Smooth muscle cell (in vitro differentiated cells): ENCODE measurements around the gene RASAL3. TPM values are rescaled to one million over a fixed set of nuclear protein-coding genes. Genes with fewer than 3 reads are reported as not detected.
"Not testable (repeated sequence)": the region's sequence is repeated elsewhere in the genome, so short reads cannot be mapped to it uniquely, and the experiment has no call there.

Experiments used
- DNase-seq: peaks from one replicate; lab custom pipeline; 2025; ENCODE audit not compliant: unreplicated experiment; lab: John Stamatoyannopoulos, UW
- H2AFZ ChIP-seq: fragments of 200-600 bp; sonication (generic); 2 replicates; pipeline ENCODE4 v1.6.0; 2016; ENCODE audit warnings: antibody characterized with exemption, low read depth, mild to moderate bottlenecking
- H3F3A ChIP-seq: fragments of 200-600 bp; sonication (generic); 2 replicates; pipeline ENCODE4 v1.6.0; 2017; ENCODE audit warnings: antibody characterized with exemption, low read depth
- H3K27ac ChIP-seq: fragments of 200-600 bp; sonication (generic); 2 replicates; pipeline ENCODE4 v1.5.1; 2016; ENCODE audit warnings: low read depth, mild to moderate bottlenecking
- H3K27me3 ChIP-seq: fragments of 200-600 bp; sonication (generic); 2 replicates; pipeline ENCODE4 v1.6.1; 2016; ENCODE audit warnings: low read depth, mild to moderate bottlenecking
- H3K36me3 ChIP-seq: fragments of 200-600 bp; sonication (generic); 2 replicates; pipeline ENCODE4 v1.5.1; 2016; ENCODE audit warnings: low read depth
- H3K4me1 ChIP-seq: fragments of 200-600 bp; sonication (generic); 2 replicates; pipeline ENCODE4 v1.5.1; 2016; ENCODE audit warnings: low read depth
- H3K4me2 ChIP-seq: fragments of 200-600 bp; sonication (generic); 2 replicates; pipeline ENCODE4 v1.6.0; 2016; ENCODE audit warnings: mild to moderate bottlenecking
- H3K4me3 ChIP-seq: fragments of 200-600 bp; sonication (generic); 2 replicates; pipeline ENCODE4 v1.5.1; 2016; ENCODE audit warnings: mild to moderate bottlenecking
- H3K79me2 ChIP-seq: fragments of 200-600 bp; sonication (generic); 2 replicates; pipeline ENCODE4 v1.6.0; 2016; ENCODE audit warnings: low read depth, mild to moderate bottlenecking
- H3K9ac ChIP-seq: fragments of 200-600 bp; sonication (generic); 2 replicates; pipeline ENCODE4 v1.6.0; 2016; ENCODE audit warnings: low read depth
- H3K9me3 ChIP-seq: fragments of 200-600 bp; sonication (generic); replicated peaks from 2 replicates; pipeline ENCODE4 v1.5.1; 2016; ENCODE audit warnings: low read depth
- H4K20me1 ChIP-seq: fragments of 200-600 bp; sonication (generic); 2 replicates; pipeline ENCODE4 v1.6.0; 2016; ENCODE audit warnings: low read depth
- WGBS: methylation state at CpG from one replicate; pipeline ENCODE4 v1.1.7; 2016; ENCODE audit warnings: low lambda C conversion rate; 5-methylcytosine and 5-hydroxymethylcytosine counted together
- polyA plus RNA-seq: library from polyadenylated mRNA; unstranded; fragments of >200 nt; fragmentation: Nextera tagmentation; extraction: Ambion mirVana; gene quantifications from 2 replicates; pipeline ENCODE4 v1.2.1, GENCODE V29; 2016
- total RNA-seq: library from RNA; depleted of rRNA; stranded (reverse); fragments of >200 nt; gene quantifications from 2 replicates; pipeline ENCODE4 v1.2.3, GENCODE V29; 2014
- TF ChIP-seq, protein P1 (sequence below): fragments of 200-600 bp; sonication (generic); IDR thresholded peaks from 2 replicates; pipeline ENCODE4 v1.5.1; 2017; ENCODE audit warnings: borderline replicate concordance, mild to moderate bottlenecking, antibody characterized with exemption; ENCODE audit not compliant: insufficient read depth, poor library complexity, severe bottlenecking

Gene RASAL3
- total and polyA plus RNA-seq, 2 experiments from 2014 or later = 0.24 TPM; not detected in 1

DNA sequence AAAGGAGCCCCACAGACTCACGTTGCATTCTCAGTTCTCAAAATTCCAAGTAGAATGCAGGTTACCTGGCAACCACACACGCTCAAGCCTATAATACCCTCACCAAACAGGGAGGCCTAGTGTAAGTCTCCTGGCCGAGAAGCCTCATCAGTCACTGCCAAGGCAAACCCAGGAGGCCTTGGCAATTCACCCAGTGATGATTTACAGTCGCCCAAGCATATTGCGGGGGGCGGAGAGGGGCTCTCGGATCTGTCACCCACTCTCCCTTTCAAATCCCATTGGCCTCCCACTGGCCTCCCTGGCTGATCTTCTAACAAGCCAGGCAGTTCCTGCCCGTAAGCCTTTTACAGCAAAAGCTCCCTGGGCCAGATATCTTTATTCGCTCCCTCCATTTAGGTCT lies 46.6 kb downstream of the RASAL3 start:
- Histone ChIP-seq H3K27me3 (no peaks in the 10 kb centered on the region), H3K4me1 (peaks cover 19% of the 10 kb centered on the region), H3K4me2 (peak overlapping the region; percentile 95), H3F3A (peaks cover 9% of the 10 kb centered on the region), H2AFZ (no peak overlapping the region), H3K4me3 (peak overlapping the region; percentile 62), H3K79me2 (peaks cover 61% of the 10 kb centered on the region), H4K20me1 (peaks cover 55% of the 10 kb centered on the region), H3K9me3 (no peaks in the 10 kb centered on the region), H3K9ac (peak overlapping the region; percentile 90), H3K27ac (peak overlapping the region; percentile 76), H3K36me3 (no peaks in the 10 kb centered on the region)
- TF ChIP-seq, protein P1, sequence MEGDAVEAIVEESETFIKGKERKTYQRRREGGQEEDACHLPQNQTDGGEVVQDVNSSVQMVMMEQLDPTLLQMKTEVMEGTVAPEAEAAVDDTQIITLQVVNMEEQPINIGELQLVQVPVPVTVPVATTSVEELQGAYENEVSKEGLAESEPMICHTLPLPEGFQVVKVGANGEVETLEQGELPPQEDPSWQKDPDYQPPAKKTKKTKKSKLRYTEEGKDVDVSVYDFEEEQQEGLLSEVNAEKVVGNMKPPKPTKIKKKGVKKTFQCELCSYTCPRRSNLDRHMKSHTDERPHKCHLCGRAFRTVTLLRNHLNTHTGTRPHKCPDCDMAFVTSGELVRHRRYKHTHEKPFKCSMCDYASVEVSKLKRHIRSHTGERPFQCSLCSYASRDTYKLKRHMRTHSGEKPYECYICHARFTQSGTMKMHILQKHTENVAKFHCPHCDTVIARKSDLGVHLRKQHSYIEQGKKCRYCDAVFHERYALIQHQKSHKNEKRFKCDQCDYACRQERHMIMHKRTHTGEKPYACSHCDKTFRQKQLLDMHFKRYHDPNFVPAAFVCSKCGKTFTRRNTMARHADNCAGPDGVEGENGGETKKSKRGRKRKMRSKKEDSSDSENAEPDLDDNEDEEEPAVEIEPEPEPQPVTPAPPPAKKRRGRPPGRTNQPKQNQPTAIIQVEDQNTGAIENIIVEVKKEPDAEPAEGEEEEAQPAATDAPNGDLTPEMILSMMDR = no peak
- WGBS = 22% methylated on average over 9 of the region's 9 CpGs
- DNase-seq = no peak

DNA sequence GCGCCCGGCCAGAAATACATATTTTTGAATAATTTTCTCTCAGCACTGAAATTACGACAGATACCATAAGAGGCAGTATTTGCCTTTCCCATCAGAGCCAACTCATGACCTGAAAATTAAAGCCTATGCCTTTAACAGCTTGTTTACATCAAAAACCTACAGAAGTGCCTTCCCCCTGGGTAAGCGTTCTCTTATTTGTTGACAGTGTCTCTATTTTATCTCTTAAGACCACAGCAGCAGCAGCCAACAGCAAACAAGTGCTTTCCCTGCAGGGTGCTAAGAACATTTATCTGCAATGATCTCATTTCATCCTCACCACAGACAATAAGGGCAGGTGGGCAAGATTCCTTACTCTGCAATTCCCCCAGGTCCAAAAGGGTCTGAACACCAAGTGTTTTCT lies 51.5 kb downstream of the RASAL3 start:
- Histone ChIP-seq H3K79me2 (peaks cover 100% of the 10 kb centered on the region), H3K4me2 (peak overlapping the region; percentile 54), H3K4me1 (peaks cover 13% of the 10 kb centered on the region), H3K27me3 (no peaks in the 10 kb centered on the region), H3K4me3 (no peak overlapping the region), H3K9me3 (no peaks in the 10 kb centered on the region), H3K9ac (no peak overlapping the region), H3K27ac (peak overlapping the region; percentile 13), H4K20me1 (peaks cover 100% of the 10 kb centered on the region), H3K36me3 (peaks cover 6% of the 10 kb centered on the region), H2AFZ (no peak overlapping the region), H3F3A (no peaks in the 10 kb centered on the region)
- TF ChIP-seq, protein P1 = no peak
- 83% methylated on average over 4 of the region's 4 CpGs for WGBS
- no peak for DNase-seq

DNA sequence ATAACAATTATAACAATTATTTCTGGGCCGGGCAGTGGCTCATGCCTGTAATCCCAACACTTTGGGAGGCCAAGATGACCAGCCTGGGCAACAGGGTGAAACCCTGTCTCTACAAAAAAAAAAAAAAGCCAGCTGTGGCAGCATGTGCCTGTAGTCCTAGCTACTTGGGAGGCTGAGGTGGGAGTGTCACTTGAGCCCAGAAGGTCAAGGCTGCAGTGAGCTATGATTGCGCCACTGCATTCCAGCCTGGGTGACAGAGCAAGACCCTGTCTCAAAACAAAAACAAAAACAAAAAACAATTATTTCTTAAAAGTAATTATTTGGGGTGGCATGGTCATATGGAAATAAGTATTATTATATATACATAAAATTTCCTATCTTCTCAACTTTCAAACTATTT lies 53.0 kb downstream of the RASAL3 start:
- WGBS = 96% methylated on average over 2 of the region's 2 CpGs
- H4K20me1 ChIP-seq = peaks cover 100% of the 10 kb centered on the region
- not testable (repeated sequence) for H3K4me3 ChIP-seq

DNA sequence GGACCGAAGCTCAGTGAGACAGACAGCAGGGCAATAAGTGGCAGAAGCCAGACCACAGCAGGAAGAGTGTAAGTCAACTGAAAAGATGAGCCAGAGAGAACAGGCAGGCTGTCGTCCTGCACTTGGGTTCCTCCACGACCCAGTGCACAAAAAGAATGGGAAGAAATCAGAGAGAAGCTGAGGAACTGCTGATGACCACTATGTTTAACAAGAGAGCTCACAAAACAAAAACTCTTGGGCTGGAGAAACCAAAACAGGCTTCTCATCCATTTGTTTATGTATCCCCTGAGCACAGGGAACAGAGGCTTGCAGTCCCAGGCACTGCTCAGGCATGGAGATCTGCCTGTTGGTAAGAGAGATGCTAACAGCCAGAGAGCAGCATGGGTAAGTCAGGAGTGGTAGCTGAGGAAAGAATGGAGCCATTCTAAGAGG lies 59.5 kb downstream of the RASAL3 start:
- Histone ChIP-seq H3K9ac (no peak overlapping the region), H3K9me3 (no peaks in the 10 kb centered on the region), H3K36me3 (no peaks in the 10 kb centered on the region), H3K27me3 (no peaks in the 10 kb centered on the region), H2AFZ (no peak overlapping the region), H3F3A (no peaks in the 10 kb centered on the region), H3K27ac (no peak overlapping the region), H4K20me1 (peaks cover 100% of the 10 kb centered on the region), H3K4me2 (no peak overlapping the region), H3K79me2 (peaks cover 87% of the 10 kb centered on the region), H3K4me3 (no peak overlapping the region), H3K4me1 (no peaks in the 10 kb centered on the region)
- TF ChIP-seq, protein P1 = no peak
- DNase-seq = no peak
- 65% methylated on average over 3 of the region's 3 CpGs for WGBS

More for the DNA sequence above, 53.0 kb downstream of the RASAL3 start:
- not testable (repeated sequence) for H3K4me2 ChIP-seq, H2AFZ ChIP-seq, H3K9me3 ChIP-seq, H3K27me3 ChIP-seq, H3K4me1 ChIP-seq, H3K9ac ChIP-seq, H3F3A ChIP-seq, DNase-seq, H3K36me3 ChIP-seq
- Histone ChIP-seq H3K79me2 (peaks cover 100% of the 10 kb centered on the region), H3K27ac (peak overlapping the region; percentile 15)
